Globus pallidus (tissue), 1 donor: ENCODE measurements around the gene MYO7B.
"Not testable (repeated sequence)": the region's sequence is repeated elsewhere in the genome, so short reads cannot be mapped to it uniquely, and the experiment has no call there.

Source experiments
- DNase-seq: peaks from one replicate; pipeline ENCODE4 v3.0.0-alpha.2; 2015; ENCODE audit warnings: low spot score

The MYO7B gene

DNA sequence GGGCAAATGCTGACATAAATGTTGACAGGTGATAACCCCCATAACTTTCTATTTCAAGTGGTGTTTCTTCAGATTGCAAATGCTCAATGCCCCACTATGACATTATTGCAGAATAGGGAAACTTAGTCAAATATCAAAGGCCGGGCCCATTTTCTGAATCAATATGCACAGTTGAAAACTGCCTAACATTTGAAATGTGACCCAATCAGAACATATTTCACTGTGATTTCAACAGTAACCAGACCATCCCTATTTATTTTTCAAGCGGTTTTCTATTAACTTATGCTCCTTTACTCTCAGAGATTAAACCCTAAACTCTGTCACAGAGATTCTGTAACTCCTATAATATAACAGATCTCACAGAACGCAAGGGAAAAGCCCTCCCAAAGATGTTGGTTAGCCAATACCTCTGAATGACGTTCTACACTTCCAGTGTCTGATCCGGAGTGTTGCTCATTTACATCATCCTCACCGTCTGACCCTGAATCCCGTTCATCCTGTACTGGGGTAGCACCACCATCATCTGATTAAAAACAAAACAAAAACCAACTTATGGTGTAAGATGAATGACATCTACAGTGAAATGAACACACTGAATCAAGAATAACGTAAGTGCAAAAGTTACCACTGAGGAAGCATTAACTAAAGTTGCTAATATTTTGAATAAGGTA lies 12.1 kb upstream of the MYO7B start:
- DNase-seq: no peak

DNA sequence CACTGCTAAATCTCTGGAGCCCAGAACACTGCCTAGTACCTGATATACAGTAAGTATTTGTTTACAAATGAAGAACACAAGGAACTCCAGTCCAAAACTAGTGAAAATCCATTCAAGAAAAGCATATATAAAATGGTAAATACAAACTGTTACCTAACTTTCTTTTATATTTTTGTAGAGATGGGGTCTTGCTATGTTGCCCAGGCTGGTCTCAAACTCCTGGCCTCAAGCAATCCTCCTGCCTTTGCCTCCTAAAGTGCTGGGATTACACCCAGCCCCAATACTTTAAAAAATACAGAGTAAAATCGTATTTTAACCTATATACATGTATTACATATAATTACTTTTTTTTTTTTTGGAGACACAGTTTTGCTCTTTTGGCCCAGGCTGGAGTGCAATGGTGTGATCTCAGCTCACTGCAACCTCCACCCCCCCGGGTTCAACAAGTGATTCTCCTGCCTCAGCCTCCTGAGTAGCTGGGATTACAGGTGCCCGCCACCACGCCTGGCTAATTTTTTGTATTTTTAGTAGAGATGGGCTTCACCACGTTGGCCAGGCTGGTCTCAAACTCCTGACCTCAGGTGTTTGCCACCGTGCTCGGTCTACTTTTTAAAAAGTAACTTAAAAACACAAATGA lies 11.2 kb upstream of the MYO7B start:
- DNase-seq: not testable (repeated sequence)

DNA sequence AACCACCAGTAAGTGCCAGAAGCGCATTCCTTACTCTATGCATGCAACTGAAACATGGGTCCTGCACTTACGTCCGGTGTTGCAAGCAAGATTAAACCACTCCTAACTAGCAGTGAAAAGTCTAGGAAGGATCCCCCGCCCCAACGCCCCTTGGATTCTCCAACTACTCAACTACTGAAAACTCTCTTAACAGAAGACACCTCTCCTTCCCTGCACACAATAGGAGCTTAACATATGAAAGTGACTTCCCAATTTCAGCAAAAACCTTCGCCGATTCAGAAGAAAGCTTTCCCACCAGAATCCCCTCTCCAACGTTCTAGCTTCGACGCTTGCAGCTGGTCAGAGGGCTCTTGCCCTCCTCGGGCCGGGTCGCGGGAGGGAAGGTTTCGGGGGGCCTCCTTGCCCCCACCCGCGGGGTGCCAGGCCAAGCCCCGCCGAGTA lies 9.8 kb upstream of the MYO7B start:
- DNase-seq: no peak

DNA sequence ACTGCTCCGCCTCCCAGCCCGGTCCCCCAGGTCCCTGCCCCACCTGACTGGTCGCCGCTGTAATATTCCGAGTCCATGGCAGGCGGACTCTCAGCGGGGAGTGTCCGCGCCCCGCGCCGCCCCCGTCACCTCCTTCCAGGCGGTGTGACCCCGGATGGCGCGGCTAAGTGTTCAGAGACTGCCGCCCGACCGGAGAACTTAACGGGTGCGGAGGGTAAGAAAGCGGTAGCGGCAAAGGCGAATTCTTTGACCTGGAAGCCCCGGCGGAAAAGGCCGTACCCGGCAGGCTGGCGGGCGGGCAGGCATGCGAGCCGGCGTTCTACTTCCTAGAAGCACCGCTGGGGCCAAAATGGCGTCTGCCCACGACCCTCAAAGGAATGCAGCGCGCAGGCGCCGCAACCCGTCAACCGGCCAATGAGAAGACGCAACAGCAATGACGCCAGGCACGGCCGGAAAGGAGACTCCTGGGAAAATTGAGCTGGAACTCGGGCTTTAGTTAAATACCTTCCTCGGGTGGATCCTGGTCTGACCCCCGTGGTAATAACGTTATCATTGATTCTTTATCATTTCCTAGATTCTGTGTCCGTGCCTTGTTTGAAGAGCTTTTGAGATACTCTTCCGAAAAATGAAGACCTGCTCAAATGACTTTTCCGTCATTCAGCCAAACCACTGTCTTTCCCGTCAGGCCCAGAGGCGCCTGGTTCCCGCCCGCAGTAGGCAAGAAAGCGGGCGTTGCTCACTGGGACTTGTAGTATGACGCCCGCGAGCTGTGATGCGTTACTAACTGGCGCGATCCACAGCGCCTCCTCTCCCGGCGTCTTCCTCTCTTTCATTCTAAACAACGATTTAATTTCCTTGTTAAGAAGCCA lies 9.1 kb upstream of the MYO7B start, which contains the start of gene IWS1:
Gene IWS1, minus strand, starts transcription at position 358 of the 869 bp plus-strand sequence. Its CDS starts 281 bp downstream, at position 77.
- peak; percentile 97 for DNase-seq

DNA sequence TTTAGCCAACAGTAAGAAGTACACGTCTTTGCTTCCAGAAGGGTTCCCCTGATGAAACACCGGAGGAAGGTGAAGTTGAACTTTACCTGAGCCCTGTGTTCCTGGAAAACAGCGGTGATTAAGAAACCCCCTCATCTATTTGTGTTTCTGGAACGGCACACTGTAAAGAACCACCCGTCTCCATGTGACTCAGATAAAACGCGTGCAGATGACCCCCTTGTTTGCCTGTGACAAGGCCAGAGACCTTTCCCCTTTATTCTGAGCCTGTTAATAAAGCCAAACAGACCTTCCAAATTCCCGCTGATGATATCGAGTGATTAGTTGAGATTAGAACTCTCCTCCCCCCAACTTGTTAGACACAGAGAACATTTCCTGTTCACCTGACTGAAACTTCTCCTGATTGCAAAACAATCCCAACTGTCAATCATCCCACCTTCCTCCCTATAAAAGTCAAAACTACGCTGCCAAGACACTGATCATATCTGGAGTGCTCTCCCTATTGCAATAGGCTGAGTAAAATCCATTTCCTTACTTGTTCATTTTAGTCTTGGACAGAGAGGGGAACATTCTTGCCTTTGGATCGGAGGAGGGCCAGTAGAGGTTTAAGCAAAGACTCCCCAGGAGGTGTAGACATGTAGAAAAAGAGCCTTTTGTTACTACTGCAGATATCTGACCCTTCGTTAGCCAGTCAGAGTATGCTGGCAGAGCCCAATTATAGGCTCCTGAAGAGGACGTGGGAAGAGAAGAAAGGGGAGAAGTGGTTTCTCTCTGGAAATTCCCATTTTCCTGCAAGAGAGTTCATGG lies 8.3 kb upstream of the MYO7B start:
- DNase-seq: no peak

DNA sequence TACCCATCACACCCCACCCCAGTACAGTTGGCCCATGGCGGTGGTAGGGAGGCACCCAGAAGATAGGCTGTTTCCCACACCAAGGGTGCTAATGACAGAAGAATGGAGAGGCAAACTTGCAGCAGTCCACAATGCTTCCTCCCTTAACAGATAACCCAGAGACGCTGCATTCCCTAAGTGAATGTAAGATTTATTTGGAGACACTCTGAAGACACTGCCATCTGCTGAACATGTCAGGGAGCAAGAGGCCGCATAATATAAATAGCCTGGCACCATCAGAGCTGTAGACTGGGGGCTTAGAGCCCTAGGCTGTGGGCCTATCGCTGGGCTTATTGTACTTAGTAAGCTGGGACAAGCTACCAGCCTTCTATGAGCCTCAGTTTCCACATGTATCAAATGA lies 7.0 kb upstream of the MYO7B start:
- DNase-seq: no peak

DNA sequence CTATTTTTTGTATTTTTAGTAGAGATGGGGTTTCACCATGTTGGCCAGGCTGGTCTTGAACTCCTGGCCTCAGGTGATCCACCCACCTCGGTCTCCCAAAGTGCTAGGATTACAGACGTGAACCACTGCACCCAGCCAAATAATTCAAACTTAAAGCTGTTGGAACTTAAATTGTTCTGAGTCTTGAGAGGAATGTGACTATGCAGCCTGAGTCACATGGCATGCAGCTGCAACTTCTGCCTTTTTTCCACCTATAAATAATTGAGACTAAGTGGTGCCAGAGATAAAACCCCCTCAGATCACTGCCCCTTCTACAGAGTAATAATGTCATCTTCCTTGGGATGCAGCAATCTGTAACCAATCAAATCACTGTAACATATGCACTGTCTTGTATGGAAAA lies 6.1 kb upstream of the MYO7B start:
- not testable (repeated sequence) for DNase-seq

DNA sequence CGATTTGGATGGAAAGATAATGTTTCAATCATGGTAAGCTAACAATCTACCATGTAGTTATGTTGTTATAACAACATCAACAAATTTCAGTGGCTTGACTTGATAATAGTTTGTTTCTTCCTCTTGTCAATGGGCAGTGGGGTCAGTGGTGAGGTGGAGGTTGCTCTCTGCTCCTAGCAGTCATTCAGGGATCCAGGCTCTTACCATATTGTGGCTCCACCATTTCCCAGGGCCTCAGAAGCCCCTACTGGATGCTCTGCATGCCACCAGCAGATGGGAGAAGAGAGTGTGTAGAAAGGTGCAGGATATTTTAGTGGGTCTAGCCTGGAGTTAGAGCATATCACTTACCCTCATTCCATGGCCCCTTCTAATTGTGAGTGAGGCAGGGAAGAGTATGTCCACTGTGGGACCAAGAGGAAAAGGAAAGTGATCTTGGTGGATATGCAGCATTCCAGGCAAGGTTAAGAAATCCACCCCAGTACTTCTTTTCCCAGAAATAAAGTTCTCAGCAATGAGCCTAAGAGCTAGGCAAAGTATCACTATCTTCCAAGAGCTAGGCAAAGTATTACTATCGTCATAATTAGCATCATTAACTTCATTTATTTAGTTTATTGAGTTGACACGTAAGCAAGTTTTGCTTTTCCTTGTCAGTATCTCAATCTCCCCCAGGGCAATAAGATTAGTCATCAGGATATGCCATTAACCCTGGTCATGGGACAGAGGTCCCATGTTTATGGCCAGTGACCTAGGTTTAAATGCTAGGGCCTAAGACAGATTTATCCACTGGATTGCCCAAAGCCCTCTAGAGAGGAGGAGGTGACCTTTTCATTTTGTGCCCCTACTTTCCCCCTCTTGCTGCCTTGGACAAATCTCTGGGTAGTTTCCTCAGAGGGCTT lies 5.0 kb upstream of the MYO7B start:
- no peak for DNase-seq

DNA sequence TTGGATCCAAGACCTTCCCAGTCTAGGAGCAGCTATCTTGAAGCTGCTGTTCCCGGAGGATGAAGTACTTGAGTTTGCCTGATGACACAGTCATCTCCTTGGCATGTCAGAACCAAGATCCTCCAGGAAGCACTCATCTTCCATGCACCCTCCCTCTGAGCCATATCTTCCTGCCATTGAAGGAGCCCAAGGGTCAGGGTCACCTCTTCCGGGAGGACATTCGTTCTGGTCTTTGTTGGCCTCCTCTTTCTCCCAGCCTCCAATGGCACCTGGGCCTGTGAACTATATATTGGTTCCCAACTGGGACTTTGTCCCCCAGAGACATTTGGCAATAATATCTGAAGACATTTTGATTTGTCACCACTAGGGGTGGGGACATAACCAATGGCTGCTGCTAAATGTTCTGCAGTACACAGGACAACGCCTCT lies 4.2 kb upstream of the MYO7B start:
- no peak for DNase-seq

DNA sequence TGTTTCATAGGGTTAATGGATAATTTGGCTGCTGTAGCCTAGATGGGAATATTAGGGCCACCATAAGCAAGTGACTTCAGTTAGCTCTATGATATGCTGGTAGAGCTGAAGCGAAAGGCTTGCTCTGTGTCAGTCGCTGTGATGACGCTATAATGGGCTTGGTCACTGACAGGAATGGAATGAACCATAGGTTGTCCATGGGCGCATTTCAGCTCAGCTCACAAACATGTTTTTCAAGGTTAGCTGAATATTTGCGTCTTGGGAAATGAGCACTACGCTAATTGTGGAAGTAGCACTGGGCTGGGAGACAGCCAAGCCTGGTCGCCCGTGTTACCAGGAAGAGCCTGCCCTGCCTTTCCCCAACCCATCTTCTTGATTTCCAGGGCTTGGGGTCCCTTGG lies 3.2 kb upstream of the MYO7B start:
- DNase-seq: no peak

DNA sequence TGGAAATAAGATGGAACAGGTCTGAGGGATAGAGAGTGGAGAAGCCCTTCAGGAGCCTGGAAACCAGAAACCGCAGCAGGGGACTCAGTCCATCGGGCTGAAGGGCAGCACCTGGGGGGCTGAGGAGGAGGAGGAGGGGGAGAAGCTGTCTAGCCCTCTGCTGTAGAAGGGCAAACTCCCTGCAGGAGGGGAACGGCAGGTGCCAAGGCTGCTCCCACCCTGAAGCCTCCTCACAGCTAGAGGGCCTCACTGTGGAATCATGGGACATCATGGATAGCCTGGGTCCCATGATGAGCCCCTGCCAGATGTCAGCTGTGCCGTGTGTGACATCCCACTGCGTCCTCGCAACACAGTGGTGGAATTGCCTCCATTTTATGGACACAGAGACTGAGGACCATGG lies 435 bp downstream of the MYO7B start:
- DNase-seq: no peak

DNA sequence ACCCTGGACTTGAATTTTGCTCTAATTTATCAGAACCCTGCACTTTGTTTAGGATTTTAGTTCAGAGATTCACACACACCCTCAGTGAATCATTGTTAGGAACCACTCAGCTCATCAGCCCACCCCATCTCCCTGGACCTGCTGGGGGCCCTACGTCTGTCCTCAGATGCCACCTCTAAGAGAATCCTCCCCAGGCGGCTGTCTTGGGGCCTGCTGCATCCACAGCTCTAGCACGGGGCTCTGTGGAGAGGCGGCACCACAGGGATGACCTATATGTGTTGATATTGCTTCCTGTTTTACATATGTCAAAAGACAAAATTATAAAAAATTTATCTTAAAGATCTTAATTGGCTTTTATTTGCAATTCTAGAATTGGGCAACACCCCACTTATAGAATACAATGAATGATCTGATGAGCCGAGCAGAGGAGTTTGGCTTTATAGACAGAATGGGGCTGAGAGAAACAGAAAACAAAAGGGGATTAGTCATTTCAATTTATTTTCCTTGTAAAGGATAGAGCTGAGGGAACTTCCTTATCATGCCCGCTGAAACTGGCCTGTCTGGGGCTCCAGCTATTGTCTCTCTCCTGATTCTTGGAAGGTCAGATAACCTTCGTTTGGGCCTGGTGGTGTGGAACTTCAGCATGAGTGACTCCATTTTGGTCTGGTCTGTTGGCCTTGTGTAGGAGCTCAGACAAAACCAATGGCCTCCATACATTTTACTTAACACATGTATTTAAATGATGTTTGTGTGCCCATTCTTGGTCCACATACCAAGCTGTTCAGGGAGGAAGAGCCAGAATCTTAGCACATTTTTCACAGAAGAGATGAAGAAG lies 1.4 kb downstream of the MYO7B start:
- DNase-seq: no peak

DNA sequence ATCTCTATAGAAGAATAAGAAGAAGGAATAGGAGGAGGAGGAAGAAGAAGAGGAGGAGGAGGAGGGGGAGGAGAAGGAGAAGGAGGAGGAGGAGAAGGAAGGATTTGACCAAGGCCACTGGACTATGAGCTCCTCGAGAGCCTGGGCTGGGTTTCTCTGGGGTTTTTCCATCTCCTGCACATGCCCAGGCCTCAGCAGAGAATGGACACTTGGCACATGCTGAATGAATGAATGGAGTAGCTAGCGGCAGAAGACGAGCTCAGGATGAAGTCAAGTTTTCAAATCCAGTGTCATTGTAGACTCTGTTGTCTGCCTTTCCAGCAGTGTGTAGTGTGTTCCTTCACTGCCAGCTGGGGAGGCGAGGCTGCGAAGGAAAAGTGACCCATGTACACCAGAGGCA lies 2.2 kb downstream of the MYO7B start:
- no peak for DNase-seq

DNA sequence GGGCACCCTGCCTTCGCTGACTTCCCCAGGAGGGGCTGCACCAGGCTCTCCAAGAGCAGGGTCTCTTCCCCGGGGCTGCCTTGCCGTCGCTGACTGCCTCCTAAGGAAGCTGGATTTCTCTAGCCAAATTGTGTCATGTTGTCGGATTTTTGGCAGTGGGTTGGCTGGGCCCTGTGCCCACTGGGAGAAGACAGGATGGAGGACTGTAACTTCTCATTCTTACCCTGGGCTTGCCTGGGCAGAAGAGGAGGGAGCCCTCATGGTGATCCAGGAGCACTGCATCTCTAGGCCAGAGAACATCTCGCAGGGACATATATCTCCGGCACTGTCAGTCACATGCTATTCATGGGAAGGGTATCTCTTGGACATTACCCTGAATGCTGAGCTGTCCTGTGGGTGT lies 6.3 kb downstream of the MYO7B start:
- DNase-seq: no peak

DNA sequence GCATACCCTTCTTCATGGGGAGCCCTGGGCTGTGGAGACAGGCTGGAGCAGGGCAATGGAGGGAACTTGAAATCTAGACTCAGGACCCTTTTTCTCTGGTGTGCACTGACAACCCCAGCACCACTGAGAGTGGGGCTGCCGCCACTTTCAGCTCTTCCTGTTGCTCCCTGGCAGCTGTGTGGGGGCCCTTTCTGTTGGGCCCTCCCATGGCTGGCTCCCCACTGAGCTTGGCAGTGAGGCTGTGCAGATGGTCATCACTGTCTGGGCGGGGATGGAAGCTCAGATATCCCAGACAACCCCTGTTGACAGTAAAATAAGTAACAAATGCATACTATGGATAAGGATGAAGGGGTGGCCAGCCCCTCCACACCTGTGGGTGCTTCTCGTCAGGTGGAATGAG lies 6.7 kb downstream of the MYO7B start:
- DNase-seq: no peak

DNA sequence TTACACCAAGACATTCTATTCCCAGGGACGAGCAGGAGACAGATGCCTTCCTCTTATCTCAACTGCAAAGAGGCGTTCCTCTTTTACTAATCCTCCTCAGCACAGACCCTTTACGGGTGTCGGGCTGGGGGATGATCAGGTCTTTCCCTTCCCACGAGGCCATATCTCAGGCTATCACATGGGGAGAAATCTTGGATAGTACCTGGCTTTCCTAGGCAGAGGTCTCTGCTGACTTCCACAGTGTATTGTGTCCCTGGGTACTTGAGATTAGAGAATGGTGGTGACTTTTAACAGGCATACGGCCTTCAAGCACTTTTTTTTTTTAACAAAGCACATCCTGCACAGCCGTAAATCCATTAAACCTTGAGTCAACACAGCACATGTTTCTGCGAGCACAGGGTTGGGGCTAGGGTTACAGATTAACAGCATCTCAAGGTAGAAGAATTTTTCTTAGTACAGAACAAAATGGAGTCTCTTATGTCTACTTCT lies 7.6 kb downstream of the MYO7B start:
- not testable (repeated sequence) for DNase-seq

DNA sequence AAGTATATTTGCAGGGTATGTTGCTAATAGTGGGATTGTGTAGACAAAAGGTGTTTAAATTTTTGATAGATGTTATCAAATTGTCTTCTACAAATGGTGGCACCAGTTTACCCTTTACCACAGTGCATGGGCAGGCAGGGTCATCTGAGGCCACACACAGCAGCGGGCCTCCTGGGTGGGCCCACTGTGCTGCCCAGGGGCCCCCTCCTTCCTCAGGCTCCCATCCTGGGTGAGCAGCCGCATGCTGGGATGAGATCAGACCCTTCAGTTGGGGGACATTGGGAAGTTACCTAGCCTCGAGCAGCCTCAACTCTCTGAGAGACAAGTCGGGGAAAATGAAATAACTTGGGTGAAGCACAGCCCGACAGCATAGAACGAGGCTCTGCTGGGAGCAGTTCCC lies 9.7 kb downstream of the MYO7B start:
- DNase-seq: no peak

DNA sequence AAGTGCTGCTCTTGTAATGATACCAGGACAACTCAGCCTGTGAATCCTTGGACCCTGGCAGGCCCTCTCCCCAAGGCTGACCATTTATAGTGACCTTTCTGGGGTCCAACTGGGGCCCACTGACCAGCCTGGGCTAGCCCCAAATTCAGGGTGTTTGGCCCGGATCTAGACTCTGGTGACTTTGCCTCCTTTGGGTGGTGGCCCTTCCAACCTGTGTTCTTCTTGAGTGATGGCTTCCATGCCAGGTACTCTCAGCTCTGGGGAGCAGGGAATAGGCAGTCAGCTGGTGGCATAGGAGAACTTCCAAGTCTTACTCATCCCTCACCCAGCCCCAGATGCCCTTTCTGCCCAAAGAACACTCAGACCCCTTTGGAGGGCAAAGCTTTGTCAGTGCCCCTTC lies 10.3 kb downstream of the MYO7B start:
- no peak for DNase-seq

DNA sequence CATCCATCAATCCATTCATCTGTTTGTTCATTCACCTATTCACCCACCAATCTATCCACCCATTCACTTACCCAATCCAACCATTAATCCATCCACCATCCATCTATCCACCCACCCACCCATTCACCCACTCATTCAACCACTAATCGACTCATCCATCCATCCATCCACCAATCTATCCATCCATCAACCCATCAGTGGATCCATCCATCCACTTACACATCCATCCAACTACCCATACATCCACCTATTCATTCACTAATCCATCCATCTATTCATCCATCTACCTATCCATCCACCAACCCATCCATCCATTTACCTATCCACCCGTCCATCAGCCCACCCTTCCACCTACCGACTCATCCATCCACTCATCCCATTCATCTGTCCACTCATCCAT lies 11.3 kb downstream of the MYO7B start:
- DNase-seq: no peak
